ENCODE measurements around the gene FAM216B. TPM values are rescaled to one million over a fixed set of nuclear protein-coding genes. Genes with fewer than 3 reads are reported as not detected.

FAM216B gene
- total RNA-seq = not detected in 3 replicates

DNA sequence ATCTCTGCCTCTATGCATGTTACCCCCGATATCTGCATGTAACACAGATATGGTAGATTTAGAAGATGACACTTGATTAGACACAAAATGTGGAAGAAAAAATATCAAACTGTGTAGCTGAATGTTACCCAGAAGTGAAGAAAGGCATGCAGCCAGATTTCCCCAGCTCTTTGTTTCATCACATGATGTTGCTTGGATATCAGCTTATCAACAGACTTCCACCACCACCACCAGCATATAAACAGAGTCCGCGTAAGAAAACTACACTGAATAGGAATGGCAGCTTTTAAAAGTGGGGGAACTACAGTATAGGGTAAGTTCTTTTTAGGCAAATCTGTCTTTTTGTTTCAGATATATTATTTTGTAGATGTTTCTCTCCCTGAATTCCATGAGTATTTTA is at the start of gene FAM216B:
Gene FAM216B, plus strand, starts transcription at position 233 of the 400 bp plus-strand sequence. CDS start 2,484 bp downstream, outside the sequence.
- no peak for TF ChIP-seq CTCF (IDR thresholded peaks at IDR 0.05; ENCODE audit: unreplicated experiment)

DNA sequence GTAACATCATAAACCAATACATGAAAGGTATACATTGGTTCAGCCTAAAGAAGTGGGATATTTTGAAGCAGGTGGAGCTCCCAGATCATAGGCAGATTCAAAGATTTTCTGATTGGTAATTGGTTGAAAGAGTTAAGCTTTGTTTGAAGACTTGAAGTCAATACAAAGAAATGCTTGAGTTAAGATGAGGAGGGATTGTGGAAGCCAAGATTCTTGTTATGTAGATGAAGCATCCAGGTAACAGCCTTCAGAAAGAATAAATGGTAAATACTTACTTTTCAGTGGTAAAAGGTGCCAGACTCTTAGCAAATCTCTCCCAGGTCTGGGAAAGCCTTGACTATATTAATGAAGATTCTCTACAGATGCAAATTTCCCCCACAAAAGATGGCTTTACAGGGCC is 49.3 kb upstream of the FAM216B start:
- Mint-ChIP-seq H3K4me1 (no peaks in the 10 kb centered on the region), H3K36me3 (no peaks in the 10 kb centered on the region), H3K9me3 (no peaks in the 10 kb centered on the region), H3K4me3 (no peak overlapping the region), H3K27ac (no peak overlapping the region), H3K27me3 (ENCODE audit: low read depth) (no peaks in the 10 kb centered on the region)
- no peak for TF ChIP-seq CTCF (IDR thresholded peaks at IDR 0.05; ENCODE audit: unreplicated experiment)
- no peak for DNase-seq (ENCODE audit: low spot score in 2 of 2, unreplicated experiment in 2 of 2)

More for the DNA sequence above, at the start of gene FAM216B:
- peaks cover 2% of the 10 kb centered on the region for H3K36me3 Mint-ChIP-seq
- no peak for DNase-seq (ENCODE audit: low spot score in 2 of 2, unreplicated experiment in 2 of 2)
- H3K27ac Mint-ChIP-seq = no peak within 1 kb of the TSS
- H3K4me3 Mint-ChIP-seq = no peak within 1 kb of the TSS
- H3K27me3 Mint-ChIP-seq (ENCODE audit: low read depth) = peaks cover 2% of the 10 kb centered on the region
- peaks cover 10% of the 10 kb centered on the region for H3K4me1 Mint-ChIP-seq
- H3K9me3 Mint-ChIP-seq = peaks cover 6% of the 10 kb centered on the region

- Mint-ChIP-seq H3K27me3 (ENCODE audit: low read depth) (no peaks in the 10 kb centered on the region), H3K9me3 (no peaks in the 10 kb centered on the region), H3K27ac (no peak overlapping the region), H3K36me3 (no peaks in the 10 kb centered on the region), H3K4me1 (no peaks in the 10 kb centered on the region), H3K4me3 (no peak overlapping the region)
- no peak for DNase-seq (ENCODE audit: low spot score in 2 of 2, unreplicated experiment in 2 of 2)
- no peak for TF ChIP-seq CTCF (IDR thresholded peaks at IDR 0.05; ENCODE audit: unreplicated experiment)
Observed at GRCh38 chr13:42733046-42733445, 48.3 kb upstream of the FAM216B start.

GRCh38 chr13:42735010-42735409 is 46.4 kb upstream of the FAM216B start:
- no peaks in the 10 kb centered on the region for H3K27me3 Mint-ChIP-seq (ENCODE audit: low read depth)
- no peak overlapping the region for H3K4me3 Mint-ChIP-seq
- H3K4me1 Mint-ChIP-seq = peaks cover 6% of the 10 kb centered on the region
- no peak overlapping the region for H3K27ac Mint-ChIP-seq
- no peaks in the 10 kb centered on the region for H3K9me3 Mint-ChIP-seq
- no peak for DNase-seq (ENCODE audit: low spot score in 2 of 2, unreplicated experiment in 2 of 2)
- no peak for TF ChIP-seq CTCF (IDR thresholded peaks at IDR 0.05; ENCODE audit: unreplicated experiment)
- no peaks in the 10 kb centered on the region for H3K36me3 Mint-ChIP-seq

DNA sequence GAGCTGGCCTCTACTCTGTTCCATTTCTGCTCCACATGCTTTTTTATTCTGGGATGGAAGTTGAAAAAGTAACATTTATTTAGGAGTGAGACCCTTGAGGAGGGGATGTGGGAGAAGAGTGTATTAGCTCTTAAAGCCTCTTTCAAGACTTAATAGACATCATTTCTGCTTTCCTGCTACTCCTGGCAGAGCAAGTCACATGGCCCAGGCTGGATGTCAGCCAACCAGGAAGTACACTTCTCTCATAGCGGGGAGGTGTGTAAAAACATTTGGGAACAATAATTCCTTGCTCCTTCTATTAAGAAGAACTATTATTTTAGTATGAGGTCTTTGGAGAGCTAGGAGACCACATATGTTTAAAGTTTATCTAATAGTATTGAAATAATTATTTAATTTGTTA is 40.6 kb upstream of the FAM216B start:
- Mint-ChIP-seq H3K4me3 (peak overlapping the region; percentile 3), H3K27ac (peak overlapping the region; percentile 67), H3K4me1 (peaks cover 17% of the 10 kb centered on the region), H3K9me3 (no peaks in the 10 kb centered on the region), H3K27me3 (ENCODE audit: low read depth) (no peaks in the 10 kb centered on the region), H3K36me3 (no peaks in the 10 kb centered on the region)
- DNase-seq (ENCODE audit: low spot score in 2 of 2, unreplicated experiment in 2 of 2) = peak; percentile 43 to 64
- no peak for TF ChIP-seq CTCF (IDR thresholded peaks at IDR 0.05; ENCODE audit: unreplicated experiment)

- H3K4me3 Mint-ChIP-seq = no peak overlapping the region
- TF ChIP-seq CTCF (IDR thresholded peaks at IDR 0.05; ENCODE audit: unreplicated experiment) = no peak
- H3K36me3 Mint-ChIP-seq = no peaks in the 10 kb centered on the region
- peaks cover 17% of the 10 kb centered on the region for H3K4me1 Mint-ChIP-seq
- no peaks in the 10 kb centered on the region for H3K9me3 Mint-ChIP-seq
- H3K27me3 Mint-ChIP-seq (ENCODE audit: low read depth) = no peaks in the 10 kb centered on the region
- no peak overlapping the region for H3K27ac Mint-ChIP-seq
- no peak for DNase-seq (ENCODE audit: low spot score in 2 of 2, unreplicated experiment in 2 of 2)
Observed at GRCh38 chr13:42741914-42742313, 39.5 kb upstream of the FAM216B start.

Measured in mesothelial cell of epicardium (in vitro differentiated cells).